NT2/D1 (cell line): ENCODE results near the gene SDC1.

Experiments used
- DNase-seq: peaks from one replicate; pipeline ENCODE4 v3.0.0-alpha.2; 2011; ENCODE audit warnings: low read depth, low spot score
- H3K27me3 ChIP-seq: 2 replicates; pipeline ENCODE4 v1.6.0; 2011; ENCODE audit warnings: mild to moderate bottlenecking; ENCODE audit not compliant: insufficient read length, insufficient read depth
- H3K36me3 ChIP-seq: 2 replicates; pipeline ENCODE4 v1.6.1; 2011; ENCODE audit warnings: mild to moderate bottlenecking, low read length, mixed read lengths; ENCODE audit not compliant: insufficient read depth, insufficient read length
- H3K4me1 ChIP-seq: 2 replicates; pipeline ENCODE4 v1.5.1; 2011; ENCODE audit not compliant: insufficient read depth, insufficient read length
- H3K4me3 ChIP-seq: 2 replicates; pipeline ENCODE4 v1.5.1; 2011; ENCODE audit warnings: low read depth; ENCODE audit not compliant: insufficient read length
- H3K9ac ChIP-seq: 2 replicates; pipeline ENCODE4 v1.6.0; 2011; ENCODE audit warnings: low read depth; ENCODE audit not compliant: insufficient read length
- H3K9me3 ChIP-seq: 2 replicates; pipeline ENCODE4 v1.5.1; 2011; ENCODE audit warnings: mild to moderate bottlenecking, low read length; ENCODE audit not compliant: insufficient read depth
- SUZ12 ChIP-seq: IDR thresholded peaks from 2 replicates; pipeline ENCODE4 v1.6.1; 2011; ENCODE audit not compliant: insufficient read length, insufficient read depth; ENCODE audit errors: extremely low read depth
- YY1 ChIP-seq: IDR thresholded peaks from 2 replicates; pipeline ENCODE4 v1.6.1; 2011; ENCODE audit not compliant: insufficient read length, insufficient read depth
- ZNF274 ChIP-seq: IDR thresholded peaks from 2 replicates; pipeline ENCODE4 v1.6.1; 2011; ENCODE audit warnings: mild to moderate bottlenecking, low read depth, low read length

The SDC1 gene

GRCh38 chr2:20192781-20193180 lies 32.1 kb downstream of the SDC1 start:
- Histone ChIP-seq H3K36me3 (no peaks in the 10 kb centered on the region), H3K9me3 (no peaks in the 10 kb centered on the region), H3K4me3 (no peak overlapping the region), H3K4me1 (peaks cover 19% of the 10 kb centered on the region), H3K27me3 (no peaks in the 10 kb centered on the region), H3K9ac (no peak overlapping the region)
- no peak for TF ChIP-seq YY1
- DNase-seq: no peak

GRCh38 chr2:20191714-20192569 lies 33.0 kb downstream of the SDC1 start:
- Histone ChIP-seq H3K36me3 (no peaks in the 10 kb centered on the region), H3K27me3 (no peaks in the 10 kb centered on the region), H3K4me3 (no peak overlapping the region), H3K4me1 (peaks cover 25% of the 10 kb centered on the region), H3K9ac (no peak overlapping the region), H3K9me3 (no peaks in the 10 kb centered on the region)
- no peak for DNase-seq
- TF ChIP-seq SUZ12: no peak
- no peak for TF ChIP-seq YY1
- TF ChIP-seq ZNF274: no peak

DNA sequence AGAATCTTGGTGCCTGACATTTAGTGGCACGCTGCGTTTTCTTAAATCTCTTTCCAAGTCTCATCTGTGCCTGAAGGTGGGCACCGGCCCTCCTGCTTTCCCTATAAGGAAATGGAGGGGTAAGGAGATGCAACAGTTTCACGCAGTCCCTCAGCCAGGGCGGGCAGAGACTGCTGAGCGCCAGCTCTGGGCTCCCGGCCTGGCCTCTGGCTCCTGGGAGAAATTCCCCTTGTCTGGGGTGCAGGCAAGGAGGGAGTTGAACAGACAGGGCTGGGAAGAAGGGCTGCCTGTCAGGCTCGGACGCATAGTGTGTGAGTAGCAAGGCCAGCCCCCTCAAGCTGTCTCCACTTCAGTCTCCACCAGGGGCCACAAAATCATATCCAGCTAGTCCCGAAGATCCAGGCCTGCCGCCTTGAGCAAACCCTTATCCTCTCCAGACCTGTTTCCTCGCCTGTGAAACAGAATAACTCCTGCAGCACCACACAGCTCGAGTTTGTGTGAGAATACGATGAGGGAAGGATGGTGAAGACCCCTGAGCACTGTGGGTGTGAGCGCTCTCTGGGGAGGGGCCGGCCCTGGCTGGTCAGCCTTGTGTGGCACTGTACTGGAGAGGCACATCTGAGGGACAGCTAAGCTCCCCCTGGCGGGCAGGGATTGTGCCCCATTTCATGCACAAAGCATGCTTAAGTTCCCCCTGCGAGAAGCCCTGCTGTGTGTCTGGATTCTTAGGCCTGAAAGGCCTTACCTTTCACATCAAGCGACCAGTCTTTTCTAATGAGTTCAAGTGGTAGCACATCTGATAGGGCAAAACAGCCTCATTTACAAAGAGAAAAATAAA lies 33.8 kb downstream of the SDC1 start:
- no peaks in the 10 kb centered on the region for H3K27me3 ChIP-seq
- no peak overlapping the region for H3K9ac ChIP-seq
- TF ChIP-seq SUZ12 (no peak), ZNF274 (no peak), YY1 (no peak)
- DNase-seq: peak; percentile 46
- peaks cover 27% of the 10 kb centered on the region for H3K4me1 ChIP-seq
- H3K4me3 ChIP-seq: no peak overlapping the region
- no peaks in the 10 kb centered on the region for H3K9me3 ChIP-seq
- no peaks in the 10 kb centered on the region for H3K36me3 ChIP-seq

- H3K9ac ChIP-seq: no peak overlapping the region
- H3K4me1 ChIP-seq: peaks cover 34% of the 10 kb centered on the region
- no peaks in the 10 kb centered on the region for H3K9me3 ChIP-seq
- DNase-seq: no peak
- no peak overlapping the region for H3K4me3 ChIP-seq
- H3K27me3 ChIP-seq: no peaks in the 10 kb centered on the region
- no peak for TF ChIP-seq YY1
- TF ChIP-seq SUZ12: no peak
- no peak for TF ChIP-seq ZNF274
- no peaks in the 10 kb centered on the region for H3K36me3 ChIP-seq
These were observed 34.8 kb downstream of the SDC1 start for GRCh38 chr2:20190170-20190569.

DNA sequence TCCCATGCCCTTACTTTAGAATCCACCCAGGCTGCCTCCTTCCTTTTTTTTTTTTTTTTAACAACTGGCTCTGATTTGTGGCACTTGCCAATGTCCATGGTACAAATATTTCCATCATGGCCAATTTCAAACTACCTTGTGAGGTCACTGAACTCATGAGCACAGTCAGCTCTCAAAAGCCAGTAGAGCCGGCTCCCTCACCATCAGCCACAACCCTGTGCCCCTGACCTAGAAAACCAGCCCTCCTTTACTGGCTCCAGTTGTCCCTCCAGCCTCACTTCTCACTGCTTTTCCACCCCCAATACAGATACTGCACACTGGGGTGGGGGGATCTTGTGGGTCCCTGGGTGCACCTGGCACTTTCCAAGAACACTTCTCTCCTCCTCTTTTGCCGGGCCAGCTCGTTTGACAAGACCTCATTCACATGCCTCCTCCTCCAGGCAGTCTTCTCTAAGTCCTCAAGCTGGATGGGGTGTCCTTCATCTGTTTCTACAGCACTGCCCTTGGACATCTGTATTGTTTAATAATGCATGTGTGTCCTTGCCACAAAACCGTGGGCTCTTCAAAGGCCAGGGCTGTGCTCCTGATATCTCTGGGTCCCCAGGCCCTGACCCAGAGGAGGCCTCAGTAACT lies 35.5 kb downstream of the SDC1 start:
- DNase-seq: no peak
- no peak overlapping the region for H3K9ac ChIP-seq
- no peak for TF ChIP-seq SUZ12
- no peaks in the 10 kb centered on the region for H3K9me3 ChIP-seq
- H3K36me3 ChIP-seq: no peaks in the 10 kb centered on the region
- H3K4me1 ChIP-seq: peaks cover 38% of the 10 kb centered on the region
- no peak overlapping the region for H3K4me3 ChIP-seq
- H3K27me3 ChIP-seq: no peaks in the 10 kb centered on the region

DNA sequence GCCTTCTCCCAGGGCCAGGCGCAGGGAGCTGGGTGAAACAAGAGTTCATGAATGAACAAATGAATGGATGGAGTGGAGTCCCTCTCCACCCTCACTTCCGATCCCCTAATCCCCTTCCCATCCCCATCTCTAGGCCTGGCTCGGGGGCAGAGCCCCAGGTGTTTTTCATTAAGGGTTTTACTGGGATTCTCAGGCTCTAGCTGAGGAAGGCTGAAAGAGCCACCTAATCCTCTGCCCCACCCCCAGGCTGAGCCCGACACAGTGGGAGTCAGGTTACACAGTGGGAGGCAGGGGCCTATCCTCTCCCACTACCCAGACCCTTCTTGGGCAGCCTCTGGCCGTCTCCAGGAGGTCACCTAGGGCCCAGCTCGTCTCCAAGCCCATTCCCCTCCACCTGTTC lies 36.1 kb downstream of the SDC1 start:
- H3K9me3 ChIP-seq: no peaks in the 10 kb centered on the region
- no peaks in the 10 kb centered on the region for H3K27me3 ChIP-seq
- DNase-seq: peak; percentile 55
- no peak overlapping the region for H3K4me3 ChIP-seq
- peaks cover 37% of the 10 kb centered on the region for H3K4me1 ChIP-seq
- no peak for TF ChIP-seq SUZ12
- TF ChIP-seq YY1: no peak
- no peak for TF ChIP-seq ZNF274
- no peak overlapping the region for H3K9ac ChIP-seq
- no peaks in the 10 kb centered on the region for H3K36me3 ChIP-seq

- Histone ChIP-seq H3K4me1 (peaks cover 37% of the 10 kb centered on the region), H3K36me3 (no peaks in the 10 kb centered on the region)
- no peak for TF ChIP-seq SUZ12
- no peak for TF ChIP-seq YY1
- no peak for TF ChIP-seq ZNF274
These were observed 36.7 kb downstream of the SDC1 start for GRCh38 chr2:20188201-20188600.

More at GRCh38 chr2:20188201-20188600, 36.7 kb downstream of the SDC1 start:
- no peaks in the 10 kb centered on the region for H3K9me3 ChIP-seq
- no peak overlapping the region for H3K9ac ChIP-seq
- no peak for DNase-seq
- H3K4me3 ChIP-seq: no peak overlapping the region
- H3K27me3 ChIP-seq: no peaks in the 10 kb centered on the region
